B cell (primary cell): ENCODE results near the gene CHMP2B. TPM values are rescaled to one million over a fixed set of nuclear protein-coding genes. Genes with fewer than 3 reads are reported as not detected.
"Not testable (repeated sequence)": the region's sequence is repeated elsewhere in the genome, so short reads cannot be mapped to it uniquely, and the experiment has no call there.

ENCODE experiments used
- ATAC-seq: fragments of 200-7000 bp; cut with Tn5 transposase; one replicate; pipeline ENCODE4 v1.10.0; 2021; ENCODE audit warnings: low read depth, mild to moderate bottlenecking, moderate number of reproducible peaks, moderate library complexity
- CTCF ChIA-PET: fragments of 350-600 bp; sonication (Branson Sonifier 250); formaldehyde crosslinking; loops from one replicate; lab custom pipeline; 2021; ENCODE audit warnings: antibody characterized with exemption, inconsistent platforms; lab: Charles Lee
- POLR2A ChIA-PET: fragments of 350-600 bp; sonication (Branson Sonifier 250); formaldehyde crosslinking; loops from one replicate; lab custom pipeline; 2021; ENCODE audit warnings: antibody characterized with exemption; lab: Charles Lee
- DNase-seq: peaks from one replicate; pipeline ENCODE4 v3.0.0; 2013
- H2AFZ ChIP-seq: 2 replicates; pipeline ENCODE4 v1.6.1; 2012; ENCODE audit warnings: mild to moderate bottlenecking, low read depth, low read length; ENCODE audit not compliant: insufficient read depth, poor library complexity, severe bottlenecking
- H3K27ac ChIP-seq, 2 donors: 1 replicate in 1 of 2; 2 replicates in 1 of 2; pipeline ENCODE4 v1.5.1; 2012 to 2013; ENCODE audit warnings: low read length in 2 of 2, mild to moderate bottlenecking in 2 of 2, moderate library complexity in 1 of 2
- H3K27me3 ChIP-seq, 4 experiments: fragments of 200-600 bp in 1 of 4; sonication (generic) in 1 of 4; replicated peaks in 1 of 4; 1 replicate in 2 of 4; 2 replicates in 2 of 4; pipeline versions ENCODE4 v1.6.1 to v1.7.0; 2013 to 2016; ENCODE audit warnings: low read length in 3 of 4, mild to moderate bottlenecking in 2 of 4, mixed read lengths in 1 of 4, moderate library complexity in 1 of 4; ENCODE audit not compliant: insufficient read depth in 4 of 4, control insufficient read depth in 3 of 4; ENCODE audit errors: control extremely low read depth in 1 of 4
- H3K36me3 ChIP-seq, 2 experiments: replicated peaks in 1 of 2; 1 replicate in 1 of 2; 2 replicates in 1 of 2; pipeline versions ENCODE4 v1.6.1 to v1.7.1; 2013; ENCODE audit warnings: low read length in 1 of 2; ENCODE audit not compliant: insufficient read depth in 2 of 2, control insufficient read depth in 1 of 2; ENCODE audit errors: control extremely low read depth in 1 of 2, extremely low read depth in 1 of 2
- H3K4me1 ChIP-seq, 2 donors: fragments of 200-600 bp in 1 of 2; sonication (generic) in 1 of 2; 1 replicate in 1 of 2; 2 replicates in 1 of 2; pipeline versions ENCODE4 v1.5.1 to v1.6.1; 2013 to 2017; ENCODE audit warnings: low read length in 2 of 2; ENCODE audit not compliant: control insufficient read depth in 2 of 2, insufficient read depth in 2 of 2
- H3K4me2 ChIP-seq: replicated peaks from 2 replicates; pipeline ENCODE3; 2012; ENCODE audit warnings: mild to moderate bottlenecking, low read depth, low read length; ENCODE audit not compliant: poor library complexity, severe bottlenecking
- H3K4me3 ChIP-seq, 5 experiments: fragments of 200-600 bp in 1 of 5; sonication (generic) in 1 of 5; 1 replicate in 3 of 5; 2 replicates in 2 of 5; pipeline versions ENCODE4 v1.5.1 to v1.7.0; 2011 to 2016; ENCODE audit warnings: low read length in 4 of 5, mild to moderate bottlenecking in 4 of 5, low read depth in 2 of 5, control low read depth in 1 of 5, moderate library complexity in 1 of 5; ENCODE audit not compliant: insufficient read depth in 1 of 5; ENCODE audit errors: control extremely low read depth in 1 of 5, extremely low read depth in 1 of 5
- H3K79me2 ChIP-seq: fragments of 200-600 bp; sonication (generic); one replicate; pipeline ENCODE4 v1.6.0; 2016; ENCODE audit warnings: low read length; ENCODE audit not compliant: control insufficient read depth, insufficient read depth
- H3K9ac ChIP-seq: fragments of 200-600 bp; sonication (generic); 2 replicates; pipeline ENCODE4 v1.6.1; 2017; ENCODE audit warnings: mild to moderate bottlenecking, low read length, moderate library complexity
- H3K9me3 ChIP-seq, 3 donors: one replicate each; pipeline versions ENCODE4 v1.6.1 to v1.7.1; 2013; ENCODE audit warnings: low read length in 2 of 3; ENCODE audit not compliant: control insufficient read depth in 2 of 3, insufficient read depth in 1 of 3; ENCODE audit errors: control extremely low read depth in 1 of 3
- H4K20me1 ChIP-seq: 2 replicates; pipeline ENCODE4 v1.6.0; 2012; ENCODE audit warnings: mild to moderate bottlenecking, low read length; ENCODE audit not compliant: insufficient read depth, control insufficient read depth, poor library complexity, severe bottlenecking
- H3K27ac Mint-ChIP-seq: one replicate; pipeline ENCODE4 v1.8.0; 2021; ENCODE audit warnings: mixed read lengths
- H3K27me3 Mint-ChIP-seq: one replicate; pipeline ENCODE4 v1.8.0; 2021; ENCODE audit warnings: mixed read lengths
- H3K4me1 Mint-ChIP-seq: one replicate; pipeline ENCODE4 v1.8.0; 2021; ENCODE audit warnings: mixed read lengths
- H3K4me3 Mint-ChIP-seq: one replicate; pipeline ENCODE4 v1.8.0; 2021; ENCODE audit warnings: mixed read lengths
- H3K9me3 Mint-ChIP-seq: one replicate; pipeline ENCODE4 v1.8.0; 2022; ENCODE audit warnings: mixed read lengths; ENCODE audit not compliant: insufficient read depth
- CTCF ChIP-seq: fragments of 200-600 bp; IDR thresholded peaks from one replicate; pipeline ENCODE4 v1.8.0; 2022; ENCODE audit warnings: antibody characterized with exemption, mild to moderate bottlenecking
- EZH2 ChIP-seq: IDR thresholded peaks from 2 replicates; pipeline ENCODE4 v1.6.1; 2012; ENCODE audit warnings: borderline replicate concordance, low read depth, mild to moderate bottlenecking, moderate library complexity, low read length; ENCODE audit not compliant: insufficient read depth, poor library complexity, severe bottlenecking
- WGBS: methylation state at CpG from one replicate; pipeline ENCODE4 v1.1.5; 2013; ENCODE audit warnings: missing lambda C conversion rate; ENCODE audit not compliant: insufficient coverage; 5-methylcytosine and 5-hydroxymethylcytosine counted together
- intact Hi-C: fragments of 100-400 bp; cut with micrococcal nuclease; formaldehyde crosslinking; loops from one replicate; pipeline ENCODE4 v1.10.0; 2022
- polyA plus RNA-seq: library from polyadenylated mRNA; depleted of rRNA; stranded (reverse); fragments of >200 nt; gene quantifications from 2 replicates; pipeline ENCODE4 v1.2.3, GENCODE V29; 2012
- total RNA-seq, 2 donors: library from RNA; stranded (reverse); fragments of 120-200 nt in 1 of 2; gene quantifications; 1 replicate in 1 of 2; 2 replicates in 1 of 2; pipeline versions ENCODE4 v1.2.3 to v1.2.4, GENCODE V29; 2013 to 2022

Gene CHMP2B
- total and polyA plus RNA-seq, 2 donors (not counting 1 experiment from before 2014, with no cell fraction given): 18.4 to 25.0 TPM

GRCh38 chr3:87246662-87247429 is 19.7 kb downstream of the CHMP2B start:
- Histone ChIP-seq H4K20me1 (peaks cover 11% of the 10 kb centered on the region), H3K9me3 (no peaks in the 10 kb centered on the region), H3K4me2 (no peak overlapping the region), H3K27ac (no peak overlapping the region), H3K79me2 (peaks cover 3% of the 10 kb centered on the region), H3K27me3 (no peaks in the 10 kb centered on the region), H3K36me3 (peaks cover 2 to 24% of the 10 kb centered on the region in 2 experiments), H3K9ac (no peak overlapping the region), H3K4me3 (no peak overlapping the region), H3K4me1 (no peaks in the 10 kb centered on the region), H2AFZ (no peak overlapping the region)
- DNase-seq: no peak
- H3K27ac Mint-ChIP-seq: no peak overlapping the region
- H3K27me3 Mint-ChIP-seq: no peaks in the 10 kb centered on the region
- ATAC-seq: no peak
- TF ChIP-seq EZH2: no peak
- TF ChIP-seq CTCF: no peak
- peaks cover 2% of the 10 kb centered on the region for H3K4me1 Mint-ChIP-seq
- ChIA-PET POLR2A (no interaction called here), CTCF (interaction anchor here (0.9 to 1.3 kb wide), 2 partner anchors 9 to 12 kb away, joined by 4 to 5 read pairs; no protein-coding TSS in a partner anchor)
- no peak overlapping the region for H3K4me3 Mint-ChIP-seq
- intact Hi-C loops: no loop called here
- H3K9me3 Mint-ChIP-seq: no peaks in the 10 kb centered on the region
- 100% methylated on average over 1 of the region's 3 CpGs for WGBS

- H3K4me3 Mint-ChIP-seq: no peak overlapping the region
- H3K9me3 ChIP-seq: no peaks in the 10 kb centered on the region
- ATAC-seq (no peak), DNase-seq (no peak)
- H3K4me1 ChIP-seq: no peaks in the 10 kb centered on the region
- no peaks in the 10 kb centered on the region for H3K9me3 Mint-ChIP-seq
- no peak overlapping the region for H3K9ac ChIP-seq
- H3K36me3 ChIP-seq: peaks cover 5 to 24% of the 10 kb centered on the region in 2 experiments
- ChIA-PET CTCF (interaction anchor here (1.3 kb wide), 1 partner anchor 9 kb away, joined by 4 read pairs; no protein-coding TSS in a partner anchor), POLR2A (no interaction called here)
- H4K20me1 ChIP-seq: peaks cover 11% of the 10 kb centered on the region
- H2AFZ ChIP-seq: no peak overlapping the region
- H3K79me2 ChIP-seq: peaks cover 3% of the 10 kb centered on the region
- H3K27ac Mint-ChIP-seq: no peak overlapping the region
- no peaks in the 10 kb centered on the region for H3K27me3 Mint-ChIP-seq
- intact Hi-C loops: no loop called here
- WGBS: no CpG with 5 or more reads among the region's 1 CpG
- H3K27me3 ChIP-seq: no peaks in the 10 kb centered on the region
- no peak overlapping the region for H3K4me2 ChIP-seq
- H3K4me1 Mint-ChIP-seq: no peaks in the 10 kb centered on the region
- H3K4me3 ChIP-seq: no peak overlapping the region
- no peak overlapping the region for H3K27ac ChIP-seq
- no peak for TF ChIP-seq EZH2
- TF ChIP-seq CTCF: no peak
Observed at GRCh38 chr3:87247430-87247773, 20.3 kb downstream of the CHMP2B start.

DNA sequence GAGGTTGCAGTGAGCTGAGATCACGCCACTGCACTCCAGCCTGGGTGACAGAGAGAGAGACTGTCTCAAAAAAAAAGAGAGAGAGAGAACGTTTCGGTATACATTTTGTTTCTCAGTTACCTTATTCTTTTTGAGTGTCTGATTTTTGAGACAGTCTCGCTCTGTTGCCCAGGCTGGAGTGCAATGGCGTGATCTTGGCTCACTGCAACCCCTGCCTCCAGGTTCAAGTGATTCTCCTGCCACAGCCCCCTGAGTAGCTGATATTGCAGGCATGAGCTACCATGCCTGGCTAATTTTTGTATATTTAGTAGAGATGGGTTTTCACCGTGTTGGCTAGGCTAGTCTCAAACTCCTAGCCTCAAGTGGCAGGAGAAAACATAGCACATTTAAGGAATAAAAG is 21.1 kb downstream of the CHMP2B start:
- H3K9me3 Mint-ChIP-seq, H3K4me2 ChIP-seq, H3K4me3 Mint-ChIP-seq, H3K9me3 ChIP-seq, ATAC-seq, POLR2A ChIA-PET, H3K79me2 ChIP-seq, H3K9ac ChIP-seq, DNase-seq, H3K27ac Mint-ChIP-seq, intact Hi-C loops, H3K4me3 ChIP-seq, H3K4me1 ChIP-seq, H3K27me3 ChIP-seq, CTCF ChIA-PET, H3K27ac ChIP-seq, H3K4me1 Mint-ChIP-seq, H2AFZ ChIP-seq, H3K27me3 Mint-ChIP-seq: not testable (repeated sequence)
- Histone ChIP-seq H3K36me3 (peaks cover 6 to 24% of the 10 kb centered on the region in 2 experiments), H4K20me1 (peaks cover 11% of the 10 kb centered on the region)
- WGBS: 98% methylated on average over 5 of the region's 6 CpGs
